Choroid plexus epithelial cell (primary cell): ENCODE data around the gene CDH15.
"Not testable (repeated sequence)": the region's sequence is repeated elsewhere in the genome, so short reads cannot be mapped to it uniquely, and the experiment has no call there.

ENCODE experiments used
- DNase-seq: peaks from one replicate; pipeline ENCODE4 v3.0.0-alpha.2; 2010; ENCODE audit warnings: low read depth
- H3K4me3 ChIP-seq: 2 replicates; pipeline ENCODE4 v1.5.1; 2011; ENCODE audit warnings: low read depth, mild to moderate bottlenecking, control low read depth, low read length, moderate library complexity
- CTCF ChIP-seq: conservative IDR thresholded peaks from 2 replicates; pipeline ENCODE4 v1.5.1; 2011; ENCODE audit warnings: low read depth, mild to moderate bottlenecking, control low read depth, inconsistent platforms, low read length, moderate library complexity

CDH15 gene

GRCh38 chr16:89179656-89180315, 8.2 kb downstream of the CDH15 start:
- no peak overlapping the region for H3K4me3 ChIP-seq
- TF ChIP-seq CTCF: no peak
- no peak for DNase-seq

- DNase-seq: no peak
- no peak overlapping the region for H3K4me3 ChIP-seq
- TF ChIP-seq CTCF: no peak
Observed at GRCh38 chr16:89183463-89183862, 11.9 kb downstream of the CDH15 start.

GRCh38 chr16:89183975-89184676, 12.6 kb downstream of the CDH15 start:
- H3K4me3 ChIP-seq: no peak overlapping the region
- DNase-seq: no peak
- TF ChIP-seq CTCF: no peak

GRCh38 chr16:89184677-89184932, 13.1 kb downstream of the CDH15 start:
- H3K4me3 ChIP-seq: no peak overlapping the region

GRCh38 chr16:89184933-89185794, 13.6 kb downstream of the CDH15 start:
- DNase-seq: no peak
- no peak for TF ChIP-seq CTCF
- H3K4me3 ChIP-seq: no peak overlapping the region

More at GRCh38 chr16:89184677-89184932, 13.1 kb downstream of the CDH15 start:
- no peak for TF ChIP-seq CTCF
- DNase-seq: no peak

GRCh38 chr16:89185887-89186592, 14.5 kb downstream of the CDH15 start:
- H3K4me3 ChIP-seq, DNase-seq: not testable (repeated sequence)

- H3K4me3 ChIP-seq, DNase-seq: not testable (repeated sequence)
Observed at GRCh38 chr16:89186593-89187031, 15.1 kb downstream of the CDH15 start.
